Esophagus squamous epithelium (tissue), 4 donors: Measurements from ENCODE around the gene CCDC197.

ENCODE experiments used
- CTCF ChIP-seq, 6 experiments: fragments of 450-650 bp in 4 of 6; fragments of 200-600 bp in 2 of 6; sonication (generic) in 2 of 6; IDR thresholded peaks; one replicate each; pipeline ENCODE4 v1.5.1; 2016 to 2019; ENCODE audit warnings: antibody characterized with exemption in 6 of 6, mild to moderate bottlenecking in 4 of 6, moderate library complexity in 4 of 6
- POLR2A ChIP-seq, 4 donors: fragments of 450-650 bp; IDR thresholded peaks; one replicate each; pipeline ENCODE4 v1.6.1; 2017; ENCODE audit warnings: antibody characterized with exemption in 4 of 4, mild to moderate bottlenecking in 4 of 4, moderate library complexity in 3 of 4

GRCh38 chr14:93957333-93957710 lies 39.8 kb upstream of the CCDC197 start:
- TF ChIP-seq POLR2A (IDR thresholded peaks at IDR 0.05) (no peak), CTCF (IDR thresholded peaks at IDR 0.05) (no peak)
